GM12891 (cell line): ENCODE measurements around the gene KIF22.

ENCODE experiments used
- POLR2A ChIP-seq: IDR thresholded peaks from 2 replicates; pipeline ENCODE4 v1.6.1; 2011; ENCODE audit warnings: low read depth, low read length, control low read depth
- POLR2AphosphoS5 ChIP-seq: IDR thresholded peaks from 2 replicates; pipeline ENCODE4 v1.6.1; 2011; ENCODE audit warnings: low read depth, low read length, control low read depth
- TAF1 ChIP-seq: IDR thresholded peaks from 2 replicates; pipeline ENCODE4 v1.6.1; 2011; ENCODE audit warnings: low read depth, low read length, control low read depth

GRCh38 chr16:29745853-29746345 is 44.7 kb upstream of the KIF22 start, which contains the start of gene C16orf54:
- no peak for TF ChIP-seq POLR2AphosphoS5
- no peak for TF ChIP-seq TAF1
- no peak for TF ChIP-seq POLR2A
